HG03469 (cell line): ENCODE results near the gene MATK.

Experiments used
- ATAC-seq: cut with Tn5 transposase; IDR thresholded peaks from one replicate; pipeline ENCODE4 v1.9.1; 2021; ENCODE audit warnings: mild to moderate bottlenecking, moderate library complexity, moderate number of reproducible peaks; ENCODE audit not compliant: unreplicated experiment

The MATK gene, protein sequence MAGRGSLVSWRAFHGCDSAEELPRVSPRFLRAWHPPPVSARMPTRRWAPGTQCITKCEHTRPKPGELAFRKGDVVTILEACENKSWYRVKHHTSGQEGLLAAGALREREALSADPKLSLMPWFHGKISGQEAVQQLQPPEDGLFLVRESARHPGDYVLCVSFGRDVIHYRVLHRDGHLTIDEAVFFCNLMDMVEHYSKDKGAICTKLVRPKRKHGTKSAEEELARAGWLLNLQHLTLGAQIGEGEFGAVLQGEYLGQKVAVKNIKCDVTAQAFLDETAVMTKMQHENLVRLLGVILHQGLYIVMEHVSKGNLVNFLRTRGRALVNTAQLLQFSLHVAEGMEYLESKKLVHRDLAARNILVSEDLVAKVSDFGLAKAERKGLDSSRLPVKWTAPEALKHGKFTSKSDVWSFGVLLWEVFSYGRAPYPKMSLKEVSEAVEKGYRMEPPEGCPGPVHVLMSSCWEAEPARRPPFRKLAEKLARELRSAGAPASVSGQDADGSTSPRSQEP

DNA sequence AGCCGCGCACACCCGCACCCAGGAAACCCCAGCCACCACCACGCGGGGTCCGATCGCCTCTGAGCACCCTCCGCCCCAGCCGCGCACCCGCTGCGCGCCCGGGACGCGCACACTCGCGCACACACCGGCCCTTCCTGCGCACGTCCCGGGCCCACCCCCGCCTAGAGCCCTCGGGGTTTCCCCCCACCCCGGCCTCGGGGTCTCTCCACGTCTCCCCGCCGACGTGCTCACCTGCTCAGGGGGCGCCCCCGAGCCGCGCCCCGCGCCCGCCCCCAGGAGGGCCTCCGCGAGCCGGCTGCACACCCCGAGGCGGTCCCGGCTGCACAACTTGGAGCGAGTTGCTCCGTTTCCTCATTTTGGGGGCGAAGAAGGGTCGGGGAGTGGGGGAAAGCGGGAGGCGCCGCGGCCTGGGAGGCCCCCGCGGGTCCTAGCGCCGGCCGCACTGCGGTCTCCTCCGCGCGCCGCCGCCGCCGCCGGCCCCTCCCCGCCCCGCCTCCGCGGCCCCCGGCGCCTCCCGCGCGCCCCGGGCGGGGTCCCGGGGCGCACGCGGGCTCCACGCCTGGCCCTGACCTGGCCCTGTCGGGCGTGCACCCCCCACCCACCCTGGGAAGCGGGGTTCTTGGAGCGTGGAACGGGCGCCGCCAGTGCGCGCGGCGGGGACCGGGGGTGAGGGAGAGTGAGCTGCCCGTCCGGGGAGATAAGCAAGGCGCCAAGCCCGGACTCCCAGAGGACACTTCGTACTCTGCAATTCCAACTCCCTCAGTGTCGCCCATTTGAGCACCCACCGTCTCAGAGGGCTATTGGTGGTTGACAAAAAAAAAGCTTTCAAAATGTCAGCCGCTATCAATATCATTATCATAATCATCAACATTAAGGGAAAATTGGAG is at the start of gene MATK:
Gene MATK (minus strand): TSS at position 444 of the 887 bp plus-strand sequence. CDS start 1,246 bp downstream, outside the sequence.
- no peak for ATAC-seq

DNA sequence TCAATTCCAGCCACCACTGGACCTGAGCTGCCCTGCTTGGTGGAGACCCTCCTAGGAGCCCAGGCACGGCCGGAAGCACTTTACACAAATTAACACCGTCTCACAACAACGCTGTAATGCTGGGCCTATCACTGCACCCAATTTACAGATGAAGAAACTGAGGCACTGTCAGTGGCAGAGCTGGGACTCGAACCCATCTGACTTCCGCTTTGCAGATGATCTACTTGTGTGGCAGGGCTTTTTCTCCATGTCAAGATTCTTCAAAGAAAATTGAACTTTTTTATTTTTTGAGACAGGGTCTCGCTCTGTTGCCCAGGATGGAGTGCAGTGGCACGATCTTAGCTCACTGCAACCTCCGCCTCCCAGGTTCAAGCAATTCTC is 48.9 kb upstream of the MATK start:
- ATAC-seq, result no peak

DNA sequence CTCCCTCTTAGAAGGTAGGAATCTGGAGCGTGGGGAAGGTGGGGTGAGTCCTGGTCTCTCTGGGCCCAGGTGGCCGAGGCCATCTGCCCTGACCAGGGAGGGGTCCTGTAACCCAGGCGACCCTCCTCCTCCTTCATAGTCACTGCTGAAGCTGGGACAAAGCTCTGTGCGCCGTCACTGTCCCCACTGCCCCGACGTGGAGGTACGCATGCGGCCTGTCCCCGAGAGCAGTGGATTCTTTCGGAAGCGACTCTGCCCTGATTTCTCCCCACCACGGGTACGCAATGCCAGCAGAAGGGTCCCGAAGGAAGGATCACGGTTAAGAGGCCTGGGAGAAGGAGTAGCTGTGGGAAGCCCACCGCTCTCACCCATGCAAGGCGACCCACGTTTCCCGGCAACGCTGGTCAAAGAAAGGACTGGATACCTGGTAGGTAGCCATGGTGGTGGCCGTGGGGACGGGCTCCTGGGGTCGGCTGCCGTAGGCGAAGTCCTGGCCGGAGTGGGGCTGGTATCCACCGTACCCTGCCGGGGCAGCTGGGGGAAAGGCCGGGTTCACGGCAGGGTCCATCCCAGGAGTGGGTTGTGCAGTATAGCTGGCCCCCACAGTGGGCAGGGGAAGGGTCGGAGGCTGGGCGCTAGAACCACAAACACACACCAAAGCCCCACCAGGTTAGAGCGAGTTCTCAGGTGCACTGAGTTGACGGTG is 48.3 kb upstream of the MATK start:
- no peak for ATAC-seq

DNA sequence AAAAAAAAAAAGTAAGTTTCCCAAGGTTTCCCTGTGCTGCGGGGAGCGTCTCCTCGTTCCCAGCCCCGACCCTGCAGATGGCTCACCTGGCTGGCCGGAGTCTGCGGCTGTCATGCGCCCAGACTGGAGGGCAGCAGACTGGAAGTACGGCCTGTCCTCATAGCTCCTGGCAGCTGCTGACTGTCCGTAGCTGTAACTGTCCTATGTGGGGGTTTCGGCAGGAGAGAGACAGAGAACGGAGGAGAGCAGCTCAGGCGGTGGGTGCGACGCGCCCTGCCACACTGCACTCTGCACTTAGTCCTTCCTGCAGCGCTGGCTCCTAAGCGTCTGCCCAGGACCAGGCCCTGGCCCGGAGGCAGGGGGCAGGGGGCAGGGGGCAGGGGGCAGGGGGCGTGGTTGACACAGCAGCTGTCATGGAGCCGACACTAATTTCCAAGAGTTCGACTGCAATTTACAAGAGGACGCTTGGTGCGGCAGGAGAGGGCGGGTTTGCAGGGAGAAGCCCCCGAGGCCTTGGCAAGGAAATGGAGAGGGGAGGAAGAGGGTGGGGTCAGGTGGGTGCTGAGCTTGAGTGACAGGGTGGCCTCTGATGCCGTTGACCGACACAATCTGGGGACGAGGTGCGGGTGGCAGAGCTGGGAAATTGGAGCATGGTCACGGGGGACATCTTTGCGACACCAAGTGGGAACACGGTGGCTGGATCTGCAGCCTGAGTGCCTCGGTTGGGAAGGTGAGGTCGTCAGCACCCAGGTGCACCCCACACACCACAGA is 47.6 kb upstream of the MATK start:
- no peak for ATAC-seq

DNA sequence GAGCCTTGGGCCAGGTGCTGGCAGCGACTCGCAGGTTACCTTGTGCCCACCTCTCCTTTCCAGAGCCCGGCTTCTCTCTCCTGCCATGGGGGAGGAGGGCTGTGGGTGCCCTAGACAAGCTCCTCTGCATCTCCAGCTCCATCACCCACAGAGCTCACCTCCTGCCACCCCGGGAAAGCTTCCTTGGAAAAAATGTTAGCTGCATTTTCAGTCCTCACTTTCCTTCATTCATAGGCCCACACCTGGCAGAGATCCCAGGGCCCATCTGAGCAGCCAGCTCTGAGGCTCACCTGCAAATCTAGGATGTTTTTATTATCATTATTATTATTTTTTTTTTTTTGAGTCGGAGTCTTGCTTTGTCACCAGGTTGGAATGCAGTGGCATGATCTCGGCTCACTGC is 45.8 kb upstream of the MATK start:
- ATAC-seq, result no peak

DNA sequence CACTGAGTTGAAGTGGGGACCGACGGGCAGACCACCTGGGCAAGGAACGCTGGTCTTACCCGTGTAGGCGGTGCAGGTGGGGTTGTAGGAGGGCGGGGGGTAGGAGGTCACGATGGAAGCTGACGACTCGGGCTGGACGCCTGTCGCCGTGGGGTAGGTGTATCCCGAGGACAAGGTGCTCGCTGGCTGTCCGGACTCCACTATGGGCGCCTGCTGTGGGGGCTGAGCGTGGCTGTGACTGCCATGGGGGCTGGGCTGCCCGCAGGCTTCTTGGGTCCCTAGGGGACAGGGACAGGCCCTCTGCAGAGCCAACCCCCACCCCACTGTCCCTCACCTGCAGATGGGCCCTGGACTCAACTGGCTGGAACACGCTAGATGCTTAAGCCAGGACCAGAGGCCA is 45.4 kb upstream of the MATK start:
- no peak for ATAC-seq

DNA sequence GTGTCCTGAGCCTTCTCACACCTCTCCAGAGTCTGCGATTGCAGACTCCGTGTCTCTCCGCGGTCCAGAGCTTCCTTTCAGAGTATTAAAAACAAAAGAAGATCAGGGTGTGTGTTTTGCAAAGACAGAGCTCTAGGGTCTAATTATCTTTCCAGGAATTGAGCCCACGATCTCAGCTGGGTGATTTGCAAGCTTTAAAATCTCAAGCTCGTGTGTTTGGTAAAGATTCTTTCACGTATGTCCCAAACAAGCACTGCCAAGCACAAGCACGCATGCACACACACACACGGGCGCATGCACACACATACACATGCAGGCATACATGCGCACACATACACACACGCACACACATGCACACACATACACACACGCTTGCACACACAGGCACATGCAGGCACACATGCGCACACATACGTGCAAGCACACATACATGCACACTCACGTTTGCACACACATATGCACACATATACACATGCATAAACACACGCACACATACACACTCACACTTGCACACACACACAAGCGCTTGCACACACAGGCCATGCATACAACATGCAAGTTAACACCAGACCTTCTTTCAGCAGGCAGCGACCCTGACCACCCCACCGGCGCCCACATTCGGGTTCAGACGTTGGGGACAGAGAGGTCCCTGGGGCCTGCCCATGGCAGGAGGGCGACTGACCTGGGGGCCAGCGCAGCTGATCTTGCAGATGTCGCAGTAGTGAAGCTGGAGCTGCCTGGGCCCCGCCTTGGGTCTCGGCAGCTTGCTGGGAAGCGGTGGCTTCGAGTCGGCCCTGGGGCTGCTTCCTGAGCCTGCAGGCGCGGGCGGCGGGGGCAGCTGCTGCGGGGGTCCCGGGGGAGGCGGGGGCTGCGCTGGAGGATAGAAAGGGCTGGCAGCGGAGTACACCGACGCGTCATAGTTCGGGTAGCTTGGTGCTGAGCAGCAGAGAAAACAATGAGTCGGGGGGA is 44.7 kb upstream of the MATK start:
- no peak for ATAC-seq

DNA sequence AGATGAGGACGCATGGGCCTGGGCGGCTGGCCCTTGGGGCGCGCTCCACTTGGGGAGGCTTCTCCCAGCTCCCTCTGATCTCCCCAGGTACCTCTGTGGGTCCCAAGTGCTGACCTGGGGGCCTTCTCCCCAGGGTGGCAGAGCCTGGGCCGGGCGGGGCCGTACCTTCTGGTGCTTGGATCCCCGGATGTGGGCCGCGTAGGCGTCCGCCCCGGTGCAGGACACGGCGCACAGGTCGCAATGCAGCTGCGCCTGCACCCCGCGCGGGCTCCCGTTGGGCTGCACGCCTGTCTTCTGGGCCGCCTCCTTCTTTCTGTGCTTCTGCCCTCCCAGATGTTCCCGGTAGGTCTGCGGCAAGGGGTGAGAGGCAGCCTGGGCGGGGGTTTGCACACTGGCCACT is 41.1 kb upstream of the MATK start:
- no peak for ATAC-seq

DNA sequence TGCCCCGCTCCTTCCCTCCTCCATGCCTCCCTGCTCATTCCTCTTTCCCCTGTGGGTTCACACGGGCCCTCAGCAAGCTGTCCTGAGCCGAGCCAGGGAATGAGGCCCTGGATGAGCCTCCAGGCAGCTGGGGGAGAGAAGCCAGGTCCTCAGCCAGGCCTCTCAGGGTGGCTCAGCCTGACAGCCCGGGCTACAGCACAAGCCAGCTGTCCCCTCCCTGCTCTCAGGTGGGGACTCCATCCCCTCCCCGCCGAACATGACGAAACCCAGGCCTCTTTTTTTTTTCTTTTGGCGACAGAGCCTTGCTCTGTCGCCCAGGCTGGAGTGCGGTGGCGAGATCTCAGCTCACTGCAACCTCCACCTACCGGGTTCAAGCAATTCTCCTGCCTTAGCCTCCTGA is 40.0 kb upstream of the MATK start:
- no peak for ATAC-seq

DNA sequence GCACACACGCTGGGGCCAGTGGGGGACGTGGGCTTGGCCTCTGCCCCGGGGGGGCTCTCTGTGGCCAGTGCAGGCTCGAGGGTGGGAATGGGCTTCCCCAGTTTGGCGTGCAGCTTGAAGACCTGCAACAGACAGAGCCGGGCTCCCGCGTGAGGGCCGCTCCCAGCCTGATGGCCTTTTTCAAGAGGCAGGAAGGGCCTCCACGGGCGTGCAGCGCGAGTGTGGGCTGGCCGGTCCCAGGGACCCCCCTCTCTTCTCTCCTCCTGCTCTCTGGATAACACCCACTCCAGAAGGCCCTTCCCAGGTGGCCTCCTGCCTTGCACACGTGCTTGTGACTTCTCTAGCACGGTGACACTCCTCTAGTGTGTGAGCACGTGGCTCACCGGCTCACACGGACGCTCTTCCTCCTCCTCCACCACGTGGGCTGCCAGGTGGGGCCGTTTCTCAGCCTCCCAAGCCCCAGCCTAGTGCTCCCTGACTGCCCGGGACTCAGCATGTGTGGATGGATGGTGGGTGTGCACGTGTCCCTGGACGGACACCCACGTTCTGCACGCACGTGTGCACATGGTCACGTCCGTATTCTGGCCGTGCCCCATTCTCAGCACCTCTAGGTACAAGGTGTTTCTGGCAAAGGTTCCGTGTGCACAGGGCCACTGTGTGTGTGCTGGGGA is 39.2 kb upstream of the MATK start:
- no peak for ATAC-seq

DNA sequence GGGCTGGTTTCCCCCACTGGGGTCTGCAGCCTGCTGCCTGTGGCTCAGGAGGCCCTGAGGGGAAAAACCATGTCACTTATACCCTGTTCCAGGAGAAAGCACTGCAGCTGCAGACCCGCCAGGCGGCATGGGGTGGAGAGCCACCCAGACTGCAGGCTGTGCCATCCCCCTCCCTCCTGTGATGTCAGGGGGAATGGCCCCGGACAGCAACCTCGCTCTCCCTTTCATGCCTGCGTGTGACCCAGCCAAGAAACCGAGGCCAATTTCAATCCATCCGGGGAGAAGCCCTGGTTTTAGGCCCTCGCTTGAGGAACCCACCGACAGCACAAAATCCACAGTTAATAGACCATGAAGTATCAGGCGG is 37.2 kb upstream of the MATK start:
- ATAC-seq, result no peak

DNA sequence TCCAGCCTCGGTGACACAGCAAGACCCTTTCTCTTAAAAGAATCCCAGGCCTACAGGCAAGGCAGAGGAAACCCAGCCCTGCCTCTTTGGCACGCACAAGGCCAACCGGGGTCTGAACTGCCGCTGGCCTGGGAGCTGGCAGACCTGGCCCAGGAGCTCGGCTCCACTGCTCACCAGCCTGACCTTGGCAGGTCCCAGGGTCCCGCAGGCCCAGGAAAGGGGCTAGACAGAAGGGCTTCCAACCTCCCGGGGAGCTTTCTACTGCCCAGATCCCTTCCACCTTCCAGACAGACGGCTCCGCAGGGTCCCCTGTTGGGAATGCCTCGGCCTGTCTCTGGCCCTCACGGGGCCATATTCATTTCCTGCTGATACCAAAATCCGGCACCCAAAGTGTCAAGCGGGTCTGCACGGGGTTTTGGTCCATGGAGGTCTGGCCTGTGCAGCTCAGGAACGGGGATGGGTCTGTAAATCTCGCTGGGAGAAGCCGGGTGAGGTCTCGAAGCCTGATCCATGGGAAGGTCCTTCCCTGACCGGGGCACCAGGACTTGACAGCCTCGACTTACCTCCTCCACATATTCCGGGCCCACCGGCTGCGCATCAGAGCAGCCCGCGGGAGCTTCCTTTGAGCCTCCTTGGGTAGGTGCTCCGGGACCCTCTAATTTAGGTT is 36.6 kb upstream of the MATK start:
- no peak for ATAC-seq

DNA sequence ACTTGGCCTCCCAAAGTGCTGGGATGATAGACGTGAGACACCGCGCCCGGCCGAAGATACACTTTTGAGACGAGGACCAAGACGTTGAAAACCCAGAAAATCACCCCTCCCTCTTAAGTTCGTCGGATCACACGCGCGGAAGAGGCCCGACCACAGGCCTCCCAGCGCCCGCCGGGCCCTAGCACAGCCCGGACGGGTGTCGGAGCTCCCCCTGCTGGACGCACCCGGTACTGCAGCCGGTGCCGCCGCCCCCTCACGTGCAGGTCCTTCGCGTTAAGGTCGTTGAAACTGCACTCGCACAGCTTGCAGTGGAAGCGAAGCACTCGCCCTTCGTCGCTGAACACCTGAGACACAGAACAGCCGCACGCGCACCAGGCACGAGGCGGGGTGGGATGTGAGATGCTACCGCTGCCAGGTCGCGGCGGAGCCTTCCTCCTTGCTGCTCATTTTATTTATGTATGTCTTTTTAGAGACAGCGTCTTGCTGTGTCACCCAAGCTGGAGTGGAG is 35.7 kb upstream of the MATK start:
- no peak for ATAC-seq

DNA sequence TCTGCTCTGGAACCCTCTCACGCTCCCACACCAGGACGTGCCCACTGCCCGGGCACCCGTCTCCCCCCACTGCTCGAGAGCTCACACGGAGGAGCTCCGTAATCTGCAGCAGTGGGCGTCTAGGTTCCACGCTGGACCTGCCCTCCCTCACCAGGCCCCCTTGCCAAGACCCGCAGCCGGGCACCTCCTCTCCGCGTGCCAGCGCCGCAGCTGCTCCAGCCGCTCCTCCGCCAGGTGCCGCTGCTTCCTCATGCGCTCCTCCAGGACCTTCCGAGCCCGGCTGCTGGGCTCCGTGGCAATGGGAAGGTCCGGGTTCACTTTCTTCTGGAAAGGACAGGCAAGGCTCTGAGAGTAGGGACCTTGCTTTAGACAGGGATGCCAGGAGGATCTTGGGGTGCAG is 35.0 kb upstream of the MATK start:
- no peak for ATAC-seq

DNA sequence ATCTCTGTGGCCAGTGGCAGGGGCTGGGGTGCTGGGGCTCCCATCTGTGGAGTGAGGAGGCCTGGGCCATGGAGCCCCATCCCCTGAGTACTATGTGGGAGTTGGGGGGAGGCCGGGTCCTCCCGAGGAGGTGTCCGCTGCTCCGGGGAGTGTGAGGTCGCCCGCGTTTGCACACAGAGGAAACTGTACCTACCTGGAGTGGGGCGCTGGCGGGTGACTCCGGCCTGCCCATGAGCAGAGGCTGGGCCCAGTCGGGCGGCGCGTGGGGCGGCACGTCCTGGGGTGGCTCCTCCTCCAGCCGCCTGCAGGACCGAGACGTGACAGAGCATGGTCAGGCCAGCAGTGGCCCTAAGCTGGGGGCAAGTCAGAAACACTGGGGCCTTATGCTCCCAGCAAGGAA is 33.8 kb upstream of the MATK start:
- no peak for ATAC-seq

DNA sequence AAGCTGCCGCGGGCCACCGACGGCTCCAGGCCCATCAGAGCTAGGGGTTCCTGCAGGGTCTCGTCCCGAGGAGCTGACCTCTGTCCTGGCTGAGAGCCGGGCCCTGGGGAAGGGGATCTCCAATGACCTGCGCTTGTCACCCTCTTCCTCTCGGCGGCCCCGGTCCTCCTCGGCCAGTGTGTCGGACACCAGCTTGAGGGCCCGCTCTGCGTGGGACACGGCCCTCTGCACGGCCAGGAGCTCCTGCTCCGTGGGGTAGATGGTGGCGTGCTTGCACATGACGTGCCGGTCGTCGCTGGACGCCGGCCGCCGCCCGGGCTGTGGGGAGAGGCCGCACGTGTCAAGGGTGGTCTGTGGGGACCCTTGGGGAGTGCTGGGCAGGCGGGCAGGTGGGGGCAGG is 32.7 kb upstream of the MATK start:
- ATAC-seq, result no peak

DNA sequence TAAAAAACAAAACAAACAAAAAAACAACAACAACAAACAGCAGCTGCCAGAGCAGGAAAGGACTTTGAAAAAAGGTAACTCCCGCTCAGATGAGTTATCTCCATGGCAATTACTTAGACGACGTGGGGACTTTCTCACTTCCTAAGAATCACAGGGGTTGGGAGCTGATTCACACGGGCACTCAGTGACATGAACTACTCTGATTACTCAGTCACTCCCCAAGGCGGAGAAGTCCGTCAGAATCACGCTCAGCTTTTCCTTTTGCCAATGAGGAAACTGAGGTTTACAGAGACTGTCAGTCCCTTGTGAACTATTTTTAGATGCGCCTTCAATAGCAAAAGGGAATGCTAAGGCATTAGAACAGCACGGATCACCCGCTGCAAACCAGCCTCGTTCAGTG is 32.3 kb upstream of the MATK start:
- no peak for ATAC-seq

DNA sequence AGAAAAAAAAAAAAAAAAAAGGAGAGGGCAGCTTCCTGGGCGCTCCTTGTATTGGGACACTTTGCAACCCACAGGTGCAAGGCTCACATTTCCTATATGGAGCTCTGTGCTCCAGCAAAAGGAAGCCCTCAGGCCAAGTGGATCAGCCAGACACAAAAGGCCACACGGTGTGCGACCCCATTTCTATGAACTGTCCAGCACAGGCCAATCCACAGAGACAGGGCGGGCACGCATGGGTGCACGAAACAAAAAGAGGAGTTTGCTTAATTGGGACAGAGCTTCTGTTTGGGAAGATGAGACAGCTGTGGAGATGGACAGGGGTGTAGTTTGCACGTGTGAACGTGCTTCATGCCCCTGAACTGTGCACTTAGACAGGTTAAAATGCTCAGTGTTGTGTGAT is 31.6 kb upstream of the MATK start:
- no peak for ATAC-seq
